T follicular helper cell (primary cell): ENCODE measurements around the gene TMEFF2.

Source experiments
- DNase-seq: peaks from one replicate; pipeline ENCODE4 v3.0.0-alpha.2; 2020; ENCODE audit warnings: low read depth

Gene TMEFF2

DNA sequence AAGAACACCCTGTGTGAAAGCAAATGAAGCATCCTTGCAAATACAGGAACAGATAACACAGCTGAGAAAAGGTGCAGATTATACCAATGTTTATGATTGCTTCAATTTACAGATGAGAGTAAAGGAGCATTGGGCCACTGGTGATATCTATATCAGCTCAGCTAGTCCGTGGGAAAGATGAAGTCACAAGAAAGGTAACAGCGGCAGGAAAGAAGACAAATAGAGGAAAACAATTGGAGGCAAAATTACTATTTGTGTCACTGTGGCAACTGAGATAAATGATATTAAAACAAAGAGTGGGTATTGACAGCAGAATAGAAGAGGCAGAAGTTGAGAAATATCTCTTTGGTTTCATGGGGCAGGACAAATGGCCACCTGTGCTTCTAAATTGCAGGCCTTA lies 226.6 kb downstream of the TMEFF2 start:
- no peak for DNase-seq

DNA sequence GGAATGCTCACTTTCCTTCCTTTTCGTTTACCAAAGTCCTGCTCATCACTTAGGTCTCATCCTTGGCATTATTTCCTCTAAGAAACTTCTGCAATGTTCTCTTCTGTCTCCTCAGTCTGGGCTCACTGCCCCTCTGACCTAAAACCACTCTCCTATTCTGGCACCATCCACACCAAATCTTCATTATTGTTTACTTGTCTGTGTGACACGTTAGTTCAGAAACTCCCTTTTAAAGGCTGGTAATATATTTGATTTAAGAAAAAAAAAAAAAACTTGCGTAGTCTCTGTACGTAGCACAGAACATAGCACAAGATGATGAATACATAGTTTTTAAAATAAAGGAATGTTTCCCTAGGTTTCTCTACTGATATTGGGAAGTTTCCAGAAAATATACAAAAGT lies 229.0 kb downstream of the TMEFF2 start:
- no peak for DNase-seq

DNA sequence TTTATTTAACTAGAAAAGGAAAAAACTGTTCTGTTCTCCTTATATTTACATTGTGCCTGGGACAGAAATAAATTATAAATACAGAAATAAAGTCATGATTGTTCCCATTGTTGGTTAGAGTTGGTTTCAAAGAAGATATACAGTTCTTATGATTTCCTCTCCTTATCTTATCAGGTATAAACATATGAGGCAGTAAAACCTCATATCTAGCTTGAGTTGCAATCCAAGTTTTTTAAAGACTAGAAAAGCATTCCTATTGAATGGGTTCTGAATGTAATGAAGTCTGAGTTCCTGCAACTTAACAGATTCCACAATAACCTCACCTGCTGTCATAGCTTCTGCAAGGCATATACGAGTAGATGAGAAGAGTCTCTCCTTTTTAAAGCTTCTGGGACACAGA lies 233.2 kb downstream of the TMEFF2 start:
- no peak for DNase-seq

DNA sequence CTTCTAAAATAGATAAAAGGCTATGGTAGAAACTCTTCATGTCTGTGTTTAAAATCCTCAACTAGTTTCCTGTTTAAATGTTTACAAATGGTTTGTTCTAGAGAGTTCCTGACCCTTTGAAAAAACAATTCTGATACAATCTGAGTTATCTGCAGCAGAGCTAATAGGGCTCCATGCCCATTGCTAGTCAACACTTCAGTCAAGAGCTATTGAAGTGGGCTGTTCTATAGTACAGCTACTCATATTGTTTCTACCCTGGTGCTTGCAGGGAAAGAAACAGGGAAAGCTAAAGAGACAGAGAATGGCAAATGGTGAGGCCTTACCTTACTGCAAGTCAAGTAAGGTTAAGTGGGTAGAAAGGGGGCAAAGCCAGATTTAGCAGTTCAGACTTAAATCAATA lies 235.5 kb downstream of the TMEFF2 start:
- DNase-seq: no peak

DNA sequence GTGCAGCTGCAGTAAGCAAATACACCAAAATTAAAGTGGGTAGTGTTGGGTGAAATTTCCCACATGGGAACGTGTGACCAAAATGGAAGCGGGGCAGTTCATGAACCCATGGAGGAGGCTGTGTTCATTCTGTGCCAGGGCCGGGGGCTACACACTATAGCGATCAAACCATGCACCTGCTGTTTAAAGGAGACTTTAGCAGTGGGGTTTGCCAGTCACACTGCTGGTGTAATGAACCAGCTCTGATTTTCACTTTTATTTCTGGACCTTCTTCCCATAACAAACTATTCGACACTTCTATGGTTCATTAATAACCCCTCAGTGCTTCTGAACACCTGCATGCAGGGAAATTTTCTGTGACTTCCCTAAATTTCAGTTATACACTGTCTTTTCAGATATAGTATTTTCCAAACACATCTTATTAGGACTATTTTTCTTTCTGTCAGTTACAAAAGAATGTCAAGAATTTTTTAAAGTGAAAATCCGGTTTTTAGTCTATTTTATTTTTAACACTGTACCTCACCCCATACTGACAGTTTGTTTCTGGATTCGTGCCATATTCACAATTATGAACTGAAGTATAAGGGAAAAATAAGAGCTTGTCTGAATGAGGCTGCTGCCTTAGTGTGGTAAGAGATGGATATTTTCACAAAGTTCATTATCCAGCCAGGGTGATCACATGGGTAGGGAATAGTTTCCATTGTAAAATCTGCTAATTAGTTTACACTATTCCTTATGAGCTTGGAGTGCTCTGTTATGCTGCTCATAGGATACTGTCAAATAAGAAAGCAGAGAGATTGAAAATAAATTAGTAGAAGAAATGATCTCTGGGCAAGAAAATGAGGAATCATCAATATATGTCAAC lies 236.5 kb downstream of the TMEFF2 start:
- no peak for DNase-seq

DNA sequence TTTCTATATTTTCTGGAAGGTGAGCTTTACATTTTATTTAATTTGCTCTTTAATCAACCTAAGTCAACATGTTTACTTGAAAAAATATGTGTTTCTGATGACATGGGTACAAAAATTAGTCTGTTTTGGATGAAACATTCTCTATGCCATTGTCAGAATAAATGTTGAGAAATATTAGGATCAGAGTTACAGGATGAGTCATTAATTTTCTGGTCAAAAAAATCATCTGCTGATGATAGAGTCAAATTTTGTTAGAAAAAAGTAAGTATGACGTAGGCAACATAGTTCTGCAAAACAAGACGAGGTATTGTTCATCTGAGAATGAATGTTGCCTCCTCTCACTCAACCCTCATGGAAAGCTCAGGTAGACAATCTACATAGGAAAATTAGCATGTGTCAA lies 240.3 kb downstream of the TMEFF2 start:
- no peak for DNase-seq

DNA sequence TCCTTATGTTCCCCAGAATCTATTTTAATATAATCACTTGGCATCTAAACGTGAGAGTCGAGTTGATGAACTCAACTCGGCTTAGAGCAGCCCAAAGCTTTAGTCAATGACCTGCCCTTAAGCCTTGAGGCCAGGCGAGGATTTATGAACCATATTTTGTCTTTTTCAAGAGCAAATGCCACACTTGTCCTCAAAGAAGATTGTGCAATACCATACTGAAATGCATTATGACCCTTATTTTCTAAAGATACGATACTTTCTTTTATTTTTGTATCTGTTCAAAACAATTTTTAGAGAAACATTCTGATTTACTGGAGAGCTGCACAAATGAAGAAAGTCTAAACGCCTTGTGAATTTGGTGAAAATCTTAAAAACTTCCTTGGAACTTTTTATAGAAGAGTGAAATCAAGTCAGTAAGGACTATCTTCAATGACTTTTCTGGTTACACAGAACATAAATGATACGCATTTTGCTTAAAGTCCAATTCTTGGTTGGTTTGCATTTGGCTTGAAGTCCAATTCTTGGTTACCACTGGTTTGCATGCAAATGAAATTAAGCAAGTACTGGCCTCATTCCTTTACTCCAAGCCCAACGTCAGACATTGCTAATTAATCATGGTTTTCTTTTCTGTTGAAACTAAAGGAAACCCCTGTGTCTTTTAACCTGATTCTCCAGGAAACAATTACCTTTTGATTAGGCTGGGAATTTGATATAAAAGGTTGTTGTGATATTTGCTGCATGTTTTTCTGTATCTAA lies 242.0 kb downstream of the TMEFF2 start:
- DNase-seq: no peak

DNA sequence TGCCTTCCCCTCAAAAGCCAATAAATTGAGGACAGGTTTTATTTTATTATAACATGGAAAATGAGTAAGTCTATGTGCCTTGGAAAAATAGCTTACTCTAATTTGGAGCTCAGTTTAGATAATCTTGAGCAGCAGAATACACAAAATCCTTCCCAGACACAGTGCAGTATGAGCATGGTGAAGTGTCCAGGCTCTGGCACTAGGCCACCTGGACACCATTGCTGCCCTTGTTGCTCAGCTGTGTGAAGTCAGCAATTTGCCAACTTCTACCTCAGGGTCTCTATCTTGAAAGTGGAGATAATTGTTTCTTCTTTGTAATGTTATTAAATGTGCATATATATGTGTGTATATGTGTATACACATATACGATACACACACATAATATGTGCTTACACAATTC lies 242.9 kb downstream of the TMEFF2 start:
- DNase-seq: no peak

DNA sequence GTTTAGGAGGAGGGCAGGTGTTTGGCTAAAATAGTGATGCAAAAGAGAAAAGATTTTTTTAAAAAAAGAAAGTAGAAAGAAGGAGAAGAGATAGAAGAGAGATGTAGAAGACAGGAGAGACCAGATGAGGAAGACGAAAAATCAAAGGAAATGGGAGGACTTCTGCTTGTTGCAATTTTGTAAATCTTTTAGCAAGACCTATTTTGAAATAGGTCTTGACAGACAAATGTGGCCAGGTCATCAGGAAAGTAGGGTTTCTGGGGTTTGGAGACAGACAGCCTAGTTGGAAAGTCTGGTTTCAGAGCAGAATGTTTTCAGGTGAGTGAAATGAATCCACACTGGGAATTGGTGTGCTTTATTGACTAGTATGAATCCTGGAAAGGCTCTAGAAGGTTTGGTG lies 243.4 kb downstream of the TMEFF2 start:
- DNase-seq: no peak

DNA sequence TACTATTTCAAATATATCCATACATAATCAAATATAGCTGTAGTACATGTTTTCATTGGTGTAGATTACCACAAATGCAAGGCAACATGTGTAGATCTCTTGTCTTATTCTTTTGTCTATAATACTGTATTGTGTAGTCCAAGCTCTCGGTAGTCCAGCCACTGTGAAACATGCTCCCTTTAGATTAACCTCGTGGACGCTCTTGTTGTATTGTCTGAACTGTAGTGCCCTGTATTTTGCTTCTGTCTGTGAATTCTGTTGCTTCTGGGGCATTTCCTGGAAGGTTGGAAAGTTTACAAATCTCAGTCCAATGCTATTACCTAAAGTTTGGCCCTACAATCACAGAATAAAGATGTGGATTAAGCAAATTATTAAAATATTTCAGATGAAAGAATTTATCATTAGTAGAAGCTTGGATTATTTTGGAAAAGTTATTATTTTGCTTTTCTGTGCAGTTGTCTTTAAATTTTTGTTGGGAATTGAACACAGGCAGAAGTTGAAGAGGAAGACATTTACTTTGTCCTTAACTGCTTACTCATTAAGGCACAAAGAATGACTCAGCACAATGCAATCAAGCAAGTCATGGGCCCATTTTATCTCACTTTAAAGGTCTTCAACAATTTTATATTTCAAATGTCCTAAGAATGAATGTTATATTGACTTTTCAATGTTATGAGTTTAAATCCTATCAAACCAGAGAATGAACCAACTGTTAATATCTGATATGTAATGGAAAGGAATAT lies 244.4 kb downstream of the TMEFF2 start:
- no peak for DNase-seq

DNA sequence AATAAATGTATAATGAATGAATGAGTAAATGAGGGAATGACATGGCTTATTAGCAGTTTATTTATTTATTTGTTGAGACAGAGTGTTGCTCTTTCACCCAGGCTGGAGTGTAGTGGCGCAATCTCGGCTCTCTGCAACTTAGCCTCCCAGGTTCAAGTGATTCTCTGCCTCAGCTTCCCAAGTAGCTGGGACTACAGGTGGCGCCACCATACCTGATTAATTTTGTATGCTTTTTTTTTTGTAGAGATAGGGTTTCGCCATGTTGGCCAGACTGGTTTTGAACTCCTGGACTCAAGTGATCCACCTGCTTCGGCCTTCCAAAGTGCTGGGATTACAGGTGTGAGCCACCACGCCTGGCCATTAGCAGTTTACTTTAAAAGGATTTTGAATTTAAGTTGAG lies 247.5 kb downstream of the TMEFF2 start:
- no peak for DNase-seq

DNA sequence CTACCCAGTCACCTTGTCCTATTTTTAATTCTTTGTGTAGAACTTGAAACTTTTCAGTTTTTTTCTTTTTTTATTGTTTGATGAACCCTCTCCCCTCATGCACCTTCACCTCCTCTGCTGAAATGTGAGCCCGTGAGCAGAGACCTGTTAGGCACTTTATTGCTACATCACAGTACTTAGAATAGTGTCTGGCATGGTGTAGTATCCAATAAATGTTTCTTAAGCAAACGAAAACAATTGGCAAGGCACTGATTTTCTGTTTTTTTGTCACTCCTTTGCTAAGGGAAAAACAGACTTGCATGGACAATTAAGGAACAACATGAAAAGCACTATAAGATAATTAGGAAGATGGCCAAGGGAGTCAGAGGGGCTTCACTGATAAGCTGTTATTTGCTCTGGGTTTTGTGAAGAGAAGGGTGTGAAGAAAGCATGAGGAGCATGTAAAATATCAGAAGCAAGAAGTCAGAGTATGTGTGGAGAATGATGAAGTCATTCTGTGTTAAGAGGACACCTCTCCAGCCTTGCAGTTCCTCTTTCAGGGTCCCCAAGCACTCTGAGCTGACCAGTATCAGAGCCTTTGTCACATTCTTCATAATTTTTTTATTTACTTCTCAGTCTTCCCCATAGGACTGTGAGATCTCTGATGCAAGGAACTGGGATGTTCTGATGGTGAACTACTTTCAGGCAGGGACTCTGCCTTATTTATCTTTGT lies 248.1 kb downstream of the TMEFF2 start:
- no peak for DNase-seq

DNA sequence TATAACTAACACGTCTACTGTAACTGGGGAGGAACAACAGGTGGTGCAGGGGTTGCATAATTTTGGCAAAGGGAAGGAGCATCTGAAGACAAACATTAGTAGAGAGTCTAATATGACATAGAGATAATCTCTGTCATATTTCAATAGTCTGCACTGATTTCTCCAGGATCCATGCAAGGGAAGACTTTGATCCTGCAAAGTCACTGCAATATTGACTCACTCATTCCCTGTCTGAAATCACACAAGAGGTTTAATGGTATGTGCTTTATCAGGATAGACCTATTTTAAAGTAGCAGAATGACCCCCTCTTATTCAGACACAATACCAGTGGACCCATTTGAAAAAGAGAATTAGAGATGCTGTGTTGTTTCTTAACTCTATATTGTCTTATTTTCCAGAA lies 249.1 kb downstream of the TMEFF2 start:
- DNase-seq: no peak

DNA sequence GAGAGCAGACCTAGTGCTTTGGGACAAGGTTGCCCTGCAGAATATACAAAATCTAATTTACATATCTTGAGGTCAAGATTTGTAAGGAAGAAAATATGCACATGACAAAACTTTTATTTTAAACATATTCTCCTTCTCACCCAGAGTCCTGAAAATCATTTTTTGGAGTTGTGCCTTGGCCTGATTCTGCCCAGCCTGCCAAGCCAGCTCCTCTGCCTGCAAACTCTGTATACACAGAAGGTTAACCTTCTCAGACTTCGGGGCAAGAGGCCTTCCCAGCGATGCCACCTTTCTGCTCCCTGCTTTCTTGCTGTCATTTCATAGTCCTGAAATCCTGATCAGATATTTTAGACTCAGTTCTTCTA lies 252.0 kb downstream of the TMEFF2 start:
- DNase-seq: no peak

DNA sequence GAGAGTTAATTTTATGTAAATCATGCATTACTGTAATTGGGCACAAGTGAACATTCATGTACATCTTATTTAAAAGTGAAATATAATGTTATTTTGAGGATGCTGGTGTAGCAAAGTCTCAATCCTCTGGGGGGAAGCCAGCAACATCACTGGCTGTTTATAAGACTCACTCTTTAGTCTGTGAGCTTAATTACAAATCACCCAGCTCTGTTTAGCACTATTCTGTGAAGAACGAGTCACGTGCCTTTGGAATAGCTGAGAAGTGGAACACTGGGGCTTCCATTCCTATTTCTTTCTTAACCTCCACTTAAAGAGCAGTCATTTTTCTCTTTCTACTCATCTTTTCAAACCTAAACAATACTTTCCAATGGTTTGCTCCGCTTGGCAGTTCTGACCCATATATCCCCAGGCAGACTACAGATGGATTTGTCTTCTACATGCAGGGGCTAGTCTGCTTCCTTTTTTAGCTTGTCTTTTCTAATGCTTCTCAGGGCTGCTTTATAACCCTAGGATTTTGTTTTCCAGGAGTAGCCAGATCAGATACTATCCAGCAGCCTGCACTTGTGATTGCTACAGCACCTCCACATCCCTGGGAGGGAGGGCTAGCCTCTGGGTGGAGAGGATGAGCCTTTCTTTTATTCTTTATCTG lies 252.5 kb downstream of the TMEFF2 start:
- no peak for DNase-seq

DNA sequence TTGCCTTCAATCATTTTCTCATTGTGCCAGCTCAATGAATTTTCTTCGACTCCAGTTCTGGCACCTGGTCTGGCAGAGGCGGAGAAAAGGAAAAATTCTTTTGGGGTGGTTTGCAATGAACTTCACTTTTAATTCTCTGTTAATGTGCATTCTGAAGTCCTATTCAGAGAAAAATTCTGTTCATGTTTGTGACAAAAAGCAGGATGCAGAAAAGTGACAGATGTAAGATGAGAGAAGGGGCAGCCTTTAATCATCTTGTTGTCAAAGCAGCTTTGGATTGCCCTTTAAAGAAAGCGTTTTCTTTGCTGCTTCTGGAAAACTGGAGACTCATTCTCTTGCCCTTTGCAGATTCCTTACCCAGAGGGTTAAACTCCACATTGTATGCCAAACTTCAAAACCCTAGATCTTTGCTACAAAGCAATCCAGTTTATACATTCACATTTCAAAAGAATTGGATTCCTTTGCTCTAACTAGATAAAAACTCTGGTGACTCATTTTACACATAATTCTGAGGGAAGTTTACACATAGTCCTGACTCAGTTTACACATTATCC lies 253.3 kb downstream of the TMEFF2 start:
- no peak for DNase-seq

DNA sequence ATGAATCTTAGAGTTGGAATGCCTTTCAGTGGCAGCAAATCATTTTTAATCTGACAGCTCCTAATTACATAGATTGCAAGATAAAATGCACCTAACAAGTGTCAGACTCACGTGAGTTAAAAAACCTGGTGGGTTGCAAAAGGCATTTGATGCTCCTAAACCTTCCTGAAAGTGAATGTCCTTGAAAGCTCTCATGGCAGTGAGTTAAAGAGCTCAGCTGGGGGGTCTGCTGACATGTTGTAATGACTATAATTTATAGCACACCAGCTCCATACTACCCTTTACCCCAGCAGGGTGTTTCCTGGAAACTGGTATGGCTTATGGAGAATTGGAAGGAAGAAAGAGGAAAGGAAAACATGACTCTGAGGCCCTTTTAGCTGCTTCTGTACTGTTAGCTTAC lies 256.0 kb downstream of the TMEFF2 start:
- DNase-seq: no peak

DNA sequence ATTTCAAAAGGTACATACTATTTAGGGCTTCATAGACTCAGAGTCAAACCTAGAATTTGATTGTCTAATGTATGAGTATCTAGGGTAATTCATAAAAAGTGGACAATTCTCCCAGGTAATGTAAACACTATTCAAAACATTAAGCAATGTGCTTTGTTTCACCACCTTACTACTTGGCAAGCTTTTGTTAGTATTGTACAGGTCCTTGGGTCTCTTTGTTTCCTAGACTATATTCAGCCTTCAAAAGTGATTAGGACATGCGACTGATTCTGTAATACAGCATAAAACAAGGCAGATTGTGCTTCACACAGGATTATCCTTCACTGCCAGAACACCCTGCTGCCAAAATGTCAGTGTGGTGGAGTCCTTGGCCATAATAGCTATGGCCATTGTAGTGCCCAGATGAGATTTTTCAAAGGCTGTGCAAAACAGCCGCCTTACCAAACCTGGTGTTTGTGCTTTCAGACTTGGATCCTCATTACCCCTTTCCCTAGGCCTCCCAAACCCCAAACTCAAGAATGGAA lies 257.8 kb downstream of the TMEFF2 start:
- DNase-seq: no peak

DNA sequence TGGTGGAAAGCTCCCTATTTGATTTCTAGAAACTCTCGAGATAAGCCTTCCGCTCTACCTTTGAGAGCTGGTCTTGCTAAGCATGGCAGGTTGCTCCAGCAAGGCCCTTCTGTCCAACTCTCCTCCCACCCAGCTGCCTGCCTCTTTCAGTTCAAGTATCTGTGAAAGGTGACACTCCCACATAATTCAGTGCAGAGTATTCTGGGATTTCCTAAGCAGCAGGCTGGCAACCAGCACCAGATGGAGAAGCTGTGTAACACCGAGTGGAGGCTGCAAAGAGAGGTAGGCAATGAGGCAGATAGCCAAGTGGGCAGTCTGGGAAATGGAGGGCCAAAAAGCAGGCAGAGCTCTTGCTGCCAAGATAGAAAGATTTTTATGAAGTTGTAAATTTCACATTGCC lies 259.5 kb downstream of the TMEFF2 start:
- no peak for DNase-seq

DNA sequence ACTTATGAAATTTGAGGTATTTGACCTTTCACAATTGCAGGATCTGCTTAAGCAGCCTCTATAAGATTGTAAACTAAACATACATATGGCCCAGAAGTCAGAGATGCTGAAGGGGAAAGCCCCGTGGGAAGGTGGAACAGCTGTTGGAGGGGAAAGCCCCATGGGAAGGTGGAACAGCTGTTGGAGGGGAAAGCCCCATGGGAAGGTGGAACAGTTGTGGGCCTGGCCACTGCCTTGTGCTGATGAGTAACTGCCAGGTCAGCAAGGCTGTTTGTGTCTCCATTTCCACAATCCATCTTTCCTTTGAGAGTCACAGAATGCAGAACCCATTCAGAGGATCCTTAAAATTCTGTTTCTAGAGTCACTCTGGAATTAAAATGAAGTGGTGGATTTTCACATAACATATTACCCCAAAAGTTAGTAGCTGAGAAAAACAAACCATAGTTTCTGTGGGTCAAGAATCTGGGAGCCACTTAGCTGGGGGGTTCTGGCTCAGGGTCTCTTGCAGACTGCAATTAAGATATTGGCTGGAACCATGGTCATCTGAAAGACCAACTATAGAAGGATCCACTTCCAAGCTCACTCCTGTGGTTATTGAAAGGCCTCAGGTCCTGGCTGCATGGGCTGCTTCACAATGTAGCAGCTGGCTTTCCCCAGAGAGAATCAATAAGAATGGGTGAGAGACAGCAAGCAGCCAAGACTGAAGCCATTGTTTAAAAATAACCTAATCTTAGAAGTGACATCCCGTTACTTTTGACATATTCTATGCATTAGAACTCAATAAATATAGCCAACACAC lies 261.2 kb downstream of the TMEFF2 start:
- no peak for DNase-seq
